Transverse colon (tissue), 4 donors: ENCODE data around the gene TTLL9.

Source experiments
- POLR2A ChIP-seq: fragments of 450-650 bp; IDR thresholded peaks from one replicate; pipeline ENCODE4 v1.6.1; 2016; ENCODE audit warnings: antibody characterized with exemption, mild to moderate bottlenecking, moderate library complexity
- POLR2AphosphoS5 ChIP-seq, 3 donors: sonication (generic); formaldehyde crosslinking; IDR thresholded peaks; one replicate each; pipeline ENCODE4 v1.6.1; 2016; ENCODE audit warnings: antibody characterized with exemption in 3 of 3
- TF ChIP-seq, protein P1 (sequence below), 5 experiments: fragments of 200-600 bp in 3 of 5; fragments of 450-650 bp in 2 of 5; sonication (generic) in 3 of 5; IDR thresholded peaks; 1 replicate in 2 of 5; 2 replicates in 3 of 5; pipeline ENCODE4 v1.5.1; 2016 to 2017; ENCODE audit warnings: antibody characterized with exemption in 5 of 5, inconsistent platforms in 3 of 5, mild to moderate bottlenecking in 2 of 5, moderate library complexity in 1 of 5

DNA sequence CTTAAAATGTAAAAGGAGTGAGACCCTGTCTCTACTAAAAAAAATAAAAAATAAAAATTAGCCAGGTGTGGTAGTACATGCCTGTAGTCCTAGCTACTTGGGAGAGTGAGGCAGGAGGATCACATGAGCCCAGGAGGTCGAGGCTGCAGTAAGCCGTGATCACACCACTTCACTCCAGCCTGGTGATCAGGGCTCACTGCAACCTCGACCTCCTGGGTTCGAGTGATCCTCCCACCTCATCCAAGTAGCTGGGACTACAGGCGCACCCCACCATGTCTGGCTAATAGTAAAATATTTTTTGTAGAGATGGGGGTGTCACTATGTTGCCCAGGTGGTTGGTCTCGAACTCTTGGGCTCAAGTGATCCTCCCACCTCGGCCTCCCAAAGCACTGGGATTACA is 17.0 kb upstream of the TTLL9 start:
- TF ChIP-seq, protein P1, sequence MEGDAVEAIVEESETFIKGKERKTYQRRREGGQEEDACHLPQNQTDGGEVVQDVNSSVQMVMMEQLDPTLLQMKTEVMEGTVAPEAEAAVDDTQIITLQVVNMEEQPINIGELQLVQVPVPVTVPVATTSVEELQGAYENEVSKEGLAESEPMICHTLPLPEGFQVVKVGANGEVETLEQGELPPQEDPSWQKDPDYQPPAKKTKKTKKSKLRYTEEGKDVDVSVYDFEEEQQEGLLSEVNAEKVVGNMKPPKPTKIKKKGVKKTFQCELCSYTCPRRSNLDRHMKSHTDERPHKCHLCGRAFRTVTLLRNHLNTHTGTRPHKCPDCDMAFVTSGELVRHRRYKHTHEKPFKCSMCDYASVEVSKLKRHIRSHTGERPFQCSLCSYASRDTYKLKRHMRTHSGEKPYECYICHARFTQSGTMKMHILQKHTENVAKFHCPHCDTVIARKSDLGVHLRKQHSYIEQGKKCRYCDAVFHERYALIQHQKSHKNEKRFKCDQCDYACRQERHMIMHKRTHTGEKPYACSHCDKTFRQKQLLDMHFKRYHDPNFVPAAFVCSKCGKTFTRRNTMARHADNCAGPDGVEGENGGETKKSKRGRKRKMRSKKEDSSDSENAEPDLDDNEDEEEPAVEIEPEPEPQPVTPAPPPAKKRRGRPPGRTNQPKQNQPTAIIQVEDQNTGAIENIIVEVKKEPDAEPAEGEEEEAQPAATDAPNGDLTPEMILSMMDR (IDR thresholded peaks at IDR 0.05): no peak
- no peak for TF ChIP-seq POLR2AphosphoS5 (IDR thresholded peaks at IDR 0.05)
- no peak for TF ChIP-seq POLR2A
